NAMALWA (cell line): ENCODE results near the gene SP4.
A peak's percentile ranks its signal among the peaks of the same experiment; 100 is the strongest.

Experiments used
- DNase-seq: peaks from one replicate; pipeline ENCODE4 v3.0.0-alpha.2; 2015; ENCODE audit warnings: low spot score

SP4 gene

DNA sequence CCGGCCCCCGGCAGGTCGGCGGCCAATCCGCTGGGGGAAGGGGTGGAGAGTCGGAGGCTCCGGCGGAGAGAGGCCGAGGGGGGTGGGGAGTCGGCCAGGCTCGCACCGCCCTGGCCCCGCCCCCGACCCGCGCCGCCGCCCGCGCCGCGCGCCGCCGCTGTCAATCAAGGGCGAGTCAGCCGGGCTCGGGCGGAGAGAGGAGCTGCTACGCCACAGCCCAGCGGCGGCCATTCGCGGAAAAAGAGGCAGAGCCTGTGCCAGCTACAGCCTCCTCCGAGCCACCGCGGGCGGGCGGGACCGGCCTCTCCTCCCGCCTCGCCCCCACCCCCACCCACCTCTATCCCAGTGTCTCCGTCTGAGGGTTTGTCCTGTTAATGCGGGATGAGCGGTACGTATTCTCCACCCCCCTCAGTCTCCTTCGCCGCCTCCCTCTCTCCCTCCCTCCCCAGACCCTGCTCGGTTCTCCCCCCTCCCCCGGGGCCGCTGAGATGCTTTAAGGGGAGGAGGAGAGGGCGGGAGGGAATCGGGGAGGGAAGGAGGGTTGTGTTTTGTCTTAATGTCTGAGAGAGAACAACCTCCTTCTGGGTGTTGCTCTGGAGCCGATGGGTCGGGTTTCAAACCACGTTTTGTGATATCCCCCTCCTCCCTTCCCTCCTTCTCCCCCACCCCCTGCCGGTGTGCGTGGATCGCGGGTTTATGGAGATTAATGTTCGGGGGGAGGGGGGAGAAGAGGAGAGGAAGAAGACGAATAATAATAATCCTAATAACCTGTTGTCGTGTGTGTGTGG is at the start of gene SP4:
Gene SP4 (plus strand): TSS at position 213 of the 788 bp plus-strand sequence. CDS start 169 bp downstream, at position 382.
- DNase-seq: peak; percentile 96

GRCh38 chr7:21383227-21384220 is 44.4 kb upstream of the SP4 start:
- DNase-seq: no peak

DNA sequence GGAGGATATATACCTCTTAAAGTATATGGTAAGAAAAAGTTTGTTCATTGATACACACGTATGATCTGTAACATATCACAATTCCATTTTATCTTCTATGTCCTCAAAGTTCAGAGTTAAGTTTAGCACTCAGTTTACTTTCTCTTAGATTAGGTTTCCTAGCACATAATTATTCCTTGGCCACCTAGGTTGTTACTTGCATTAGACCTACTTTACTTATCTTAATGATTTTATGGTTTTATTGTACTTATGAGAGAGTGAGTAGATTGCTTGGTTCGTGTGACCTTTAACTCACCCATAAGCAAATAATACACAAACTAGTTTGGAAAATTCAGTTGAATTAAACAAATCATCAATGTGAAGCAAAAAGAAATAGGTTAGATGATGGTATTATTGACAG is 33.9 kb upstream of the SP4 start:
- DNase-seq: no peak

DNA sequence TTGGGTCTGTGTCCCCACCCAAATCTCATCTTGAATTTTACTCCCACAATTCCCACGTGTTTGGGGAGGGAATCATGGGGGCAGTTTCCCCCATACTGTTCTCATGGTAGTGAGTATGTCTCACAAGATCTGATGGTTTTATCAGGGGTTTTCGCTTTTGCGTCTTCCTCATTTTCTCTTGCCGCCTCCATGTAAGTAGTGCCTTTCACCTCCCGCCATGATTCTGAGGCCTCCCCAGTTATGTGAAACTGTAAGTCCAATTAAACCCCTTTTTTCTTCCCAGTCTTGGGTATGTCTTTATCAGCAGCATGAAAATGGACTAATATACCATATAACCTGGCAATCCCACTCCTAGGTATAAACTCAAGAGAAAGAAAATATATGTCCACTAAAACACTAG is 25.9 kb upstream of the SP4 start:
- DNase-seq: no peak

DNA sequence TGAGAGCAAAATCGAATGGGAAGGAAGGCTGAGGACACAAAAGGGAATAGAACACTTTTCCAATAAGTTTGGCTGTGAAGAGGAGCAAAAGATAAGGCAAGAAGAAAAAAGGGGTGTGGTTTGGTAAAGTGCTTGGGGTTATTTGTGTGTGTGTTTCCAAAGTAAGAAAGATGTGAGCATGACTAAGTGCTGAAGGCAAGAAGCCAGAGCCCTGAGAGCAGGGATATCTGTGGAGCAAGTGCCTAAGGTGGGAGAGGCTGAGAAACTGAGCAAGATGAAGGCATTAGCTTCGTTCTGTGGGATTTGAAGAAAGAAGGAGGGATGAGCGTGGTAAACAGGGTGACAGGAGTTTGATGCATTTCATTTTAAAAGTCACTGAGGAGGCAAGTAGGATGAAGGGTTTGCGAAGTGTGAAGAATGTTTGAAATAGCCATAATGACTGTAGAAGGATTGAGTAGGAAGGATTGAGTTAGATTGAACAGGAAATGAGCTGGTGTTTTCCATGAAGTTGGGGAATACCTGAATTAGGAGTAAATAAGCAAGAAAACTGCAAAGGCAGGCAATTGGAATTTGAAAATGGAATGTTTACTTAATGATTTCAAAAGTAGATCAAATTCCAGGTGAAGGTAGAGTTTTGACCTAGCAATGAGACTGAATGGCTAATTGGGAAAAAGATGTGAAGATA is 19.9 kb upstream of the SP4 start:
- no peak for DNase-seq

GRCh38 chr7:21408481-21408820 is 19.4 kb upstream of the SP4 start:
- DNase-seq: no peak

- DNase-seq: peak; percentile 75
Observed at GRCh38 chr7:21412410-21412851, 15.5 kb upstream of the SP4 start.

DNA sequence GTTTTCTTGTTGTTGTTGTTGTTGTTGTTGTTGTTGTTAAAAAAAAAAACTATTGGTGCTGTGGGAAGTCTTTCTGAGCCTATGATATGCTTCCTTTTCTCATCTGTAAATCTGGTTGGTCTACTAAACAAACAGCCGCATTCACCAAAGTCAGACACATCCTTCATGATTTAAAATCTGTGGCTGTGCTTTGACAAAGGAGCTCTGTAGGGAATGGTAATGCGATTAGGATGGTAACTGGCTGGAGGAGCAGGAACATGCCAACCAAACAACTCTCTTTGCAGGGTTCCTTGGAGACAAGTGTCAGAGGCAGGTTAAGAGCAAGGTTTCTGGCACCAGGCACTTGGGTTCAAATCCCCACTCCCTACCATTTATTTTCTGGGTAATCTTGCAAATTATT is 14.9 kb upstream of the SP4 start:
- no peak for DNase-seq

GRCh38 chr7:21413502-21413901 is 14.4 kb upstream of the SP4 start:
- no peak for DNase-seq

GRCh38 chr7:21414795-21415393 is 13.0 kb upstream of the SP4 start:
- DNase-seq: no peak

DNA sequence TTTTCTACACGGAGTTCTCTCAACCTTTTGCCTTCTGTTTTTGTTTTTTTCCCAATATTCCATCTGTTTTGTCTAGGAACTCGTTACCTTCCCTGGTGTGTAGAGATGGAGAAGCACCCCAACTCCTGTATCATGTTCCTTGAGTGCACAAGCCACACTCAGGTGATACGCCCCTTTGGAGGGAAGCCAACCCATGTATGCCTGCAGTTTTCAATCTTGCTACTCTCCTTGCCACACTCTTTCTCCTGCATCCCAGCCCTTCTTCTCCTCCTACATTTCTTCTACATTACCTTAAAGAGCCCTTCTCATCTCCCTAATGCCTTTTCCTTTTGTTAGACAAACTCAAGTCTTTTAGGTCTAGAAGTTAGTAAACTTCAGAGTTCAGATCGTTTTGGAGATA is 10.2 kb upstream of the SP4 start:
- DNase-seq: no peak

GRCh38 chr7:21422751-21423150 is 5.1 kb upstream of the SP4 start:
- DNase-seq: no peak

DNA sequence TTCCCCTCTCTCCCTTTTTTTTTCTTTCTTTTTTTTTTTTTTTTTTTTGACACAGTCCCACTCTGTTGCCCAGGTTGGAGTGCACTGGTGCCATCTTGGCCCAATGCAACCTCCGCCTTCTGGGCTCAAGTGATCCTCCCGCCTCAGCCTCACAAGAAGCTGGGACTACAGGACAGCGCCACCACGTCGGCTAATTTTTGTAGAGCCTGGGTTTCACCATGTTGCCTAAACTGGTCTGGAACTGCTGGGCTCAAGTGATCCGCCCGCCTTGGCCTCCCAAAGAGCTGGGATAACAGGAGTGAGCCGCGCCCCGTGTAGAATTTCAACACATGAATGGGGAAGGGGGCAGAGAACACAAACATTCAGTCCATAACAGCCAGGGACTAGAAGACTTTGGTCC is 2.6 kb upstream of the SP4 start:
- no peak for DNase-seq

- DNase-seq: no peak
Observed at GRCh38 chr7:21426286-21427181, 1.3 kb upstream of the SP4 start.

DNA sequence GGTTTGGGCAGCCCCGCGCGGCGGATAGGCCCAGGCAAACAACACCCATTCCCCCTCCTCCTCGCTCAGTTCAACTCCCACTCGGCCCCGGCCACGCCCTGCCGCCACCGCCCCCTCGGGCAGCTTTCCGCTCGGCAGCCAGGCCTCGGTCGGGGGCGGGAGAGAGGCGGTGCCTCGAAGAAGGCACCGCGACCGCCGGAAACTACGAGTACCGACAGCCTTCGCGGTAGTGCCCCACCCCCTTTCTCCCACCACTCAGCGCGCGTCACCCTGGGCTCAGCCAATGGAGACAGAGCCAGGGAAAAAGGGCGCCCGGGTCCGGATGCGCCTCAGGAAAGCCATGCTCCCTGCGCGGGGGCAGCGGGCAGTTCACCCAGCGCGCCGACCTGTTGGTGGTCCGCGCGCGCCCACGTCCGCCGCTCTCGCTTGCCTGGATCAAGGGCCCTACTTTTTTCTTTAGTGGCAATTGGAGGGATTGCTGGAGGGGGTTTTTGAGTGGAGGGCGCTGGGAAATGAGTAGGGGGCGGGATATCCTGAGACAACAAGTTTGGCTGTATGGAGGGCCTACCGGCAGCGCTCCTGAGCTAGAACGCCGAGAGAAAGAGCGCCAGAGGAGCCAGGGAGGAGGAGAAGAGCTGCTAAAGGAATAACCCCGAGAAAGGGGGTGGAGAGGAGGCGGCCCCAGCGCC is 557 bp upstream of the SP4 start:
- DNase-seq: peak; percentile 99

GRCh38 chr7:21428659-21428941 is 717 bp downstream of the SP4 start:
- DNase-seq: no peak

GRCh38 chr7:21429021-21429420 is 1.1 kb downstream of the SP4 start:
- DNase-seq: peak; percentile 19

GRCh38 chr7:21429786-21430574 is 2.1 kb downstream of the SP4 start:
- no peak for DNase-seq

DNA sequence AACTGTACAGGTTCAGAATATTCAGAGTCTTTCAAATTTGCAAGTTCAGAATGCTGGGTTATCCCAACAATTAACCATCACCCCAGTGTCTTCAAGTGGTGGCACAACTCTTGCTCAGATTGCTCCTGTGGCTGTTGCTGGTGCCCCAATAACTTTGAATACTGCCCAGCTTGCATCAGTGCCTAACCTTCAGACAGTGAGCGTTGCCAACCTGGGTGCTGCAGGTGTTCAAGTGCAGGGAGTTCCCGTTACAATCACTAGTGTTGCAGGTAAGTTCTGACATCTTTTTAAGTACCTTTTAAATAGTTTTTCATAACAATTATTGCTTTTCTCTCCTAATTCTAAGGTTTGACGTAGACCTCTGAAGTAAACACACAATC is 2.7 kb downstream of the SP4 start:
- no peak for DNase-seq
